GM12878 (cell line): ENCODE data around the gene CNTN2.

Experiments
- BHLHE40 ChIP-seq, 2 experiments: fragments of 450-650 bp in 1 of 2; IDR thresholded peaks; 2 replicates each; pipeline ENCODE4 v1.6.1; 2011 to 2017; ENCODE audit warnings: low read depth in 2 of 2, borderline replicate concordance in 1 of 2, improper control_type of control experiment in 1 of 2, low read length in 1 of 2, mild to moderate bottlenecking in 1 of 2
- EP300 ChIP-seq, 2 experiments: fragments of 150-350 bp in 1 of 2; IDR thresholded peaks; 2 replicates each; pipeline ENCODE4 v1.6.1; 2011 to 2012; ENCODE audit warnings: low read depth in 2 of 2, low read length in 2 of 2, borderline replicate concordance in 1 of 2, improper control_type of control experiment in 1 of 2, inconsistent platforms in 1 of 2; ENCODE audit not compliant: control insufficient read depth in 1 of 2
- POLR2AphosphoS5 ChIP-seq: IDR thresholded peaks from 2 replicates; pipeline ENCODE4 v1.6.1; 2011; ENCODE audit warnings: mild to moderate bottlenecking, low read length, inconsistent platforms
- SREBF2 ChIP-seq: IDR thresholded peaks from 2 replicates; pipeline ENCODE4 v1.6.1; 2012; ENCODE audit warnings: mild to moderate bottlenecking, low read length
- SUZ12 ChIP-seq: fragments of 200-600 bp; sonication (generic); IDR thresholded peaks from one replicate; pipeline ENCODE4 v1.6.1; 2018; ENCODE audit warnings: antibody characterized with exemption, mild to moderate bottlenecking; ENCODE audit not compliant: unreplicated experiment
- TF ChIP-seq, protein P1 (sequence below), 3 experiments: IDR thresholded peaks in 2 of 3; conservative IDR thresholded peaks in 1 of 3; 2 replicates each; pipeline ENCODE4 v1.5.1; 2011; ENCODE audit warnings: low read depth in 3 of 3, low read length in 3 of 3, mild to moderate bottlenecking in 3 of 3, control low read depth in 2 of 3, moderate library complexity in 2 of 3, inconsistent platforms in 1 of 3, mixed read lengths in 1 of 3; ENCODE audit not compliant: control insufficient read depth in 2 of 3, insufficient read depth in 1 of 3; ENCODE audit errors: extremely low read depth in 1 of 3
- TF ChIP-seq, protein P2 (sequence below): IDR thresholded peaks from 2 replicates; pipeline ENCODE4 v1.6.1; 2012; ENCODE audit warnings: mild to moderate bottlenecking, low read depth, low read length

DNA sequence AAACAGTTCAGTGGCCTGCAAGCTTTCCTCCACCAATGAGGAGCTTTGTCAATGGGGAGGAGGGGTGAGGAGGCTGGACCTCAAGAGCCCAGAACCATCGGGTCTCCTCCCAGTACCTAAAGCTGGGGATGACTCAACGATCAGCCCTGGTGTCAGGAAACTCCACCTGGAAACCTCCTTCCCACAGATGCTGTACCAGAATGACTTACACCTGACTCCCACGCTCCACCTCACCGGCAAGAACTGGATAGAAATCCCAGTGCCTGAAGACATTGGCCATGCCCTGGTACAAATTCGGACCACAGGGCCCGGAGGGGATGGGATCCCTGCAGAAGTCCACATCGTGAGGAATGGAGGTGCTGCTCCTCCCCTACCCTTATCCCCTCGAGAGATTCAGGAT is 29.9 kb downstream of the CNTN2 start:
- no peak for TF ChIP-seq SREBF2
- TF ChIP-seq, protein P1, sequence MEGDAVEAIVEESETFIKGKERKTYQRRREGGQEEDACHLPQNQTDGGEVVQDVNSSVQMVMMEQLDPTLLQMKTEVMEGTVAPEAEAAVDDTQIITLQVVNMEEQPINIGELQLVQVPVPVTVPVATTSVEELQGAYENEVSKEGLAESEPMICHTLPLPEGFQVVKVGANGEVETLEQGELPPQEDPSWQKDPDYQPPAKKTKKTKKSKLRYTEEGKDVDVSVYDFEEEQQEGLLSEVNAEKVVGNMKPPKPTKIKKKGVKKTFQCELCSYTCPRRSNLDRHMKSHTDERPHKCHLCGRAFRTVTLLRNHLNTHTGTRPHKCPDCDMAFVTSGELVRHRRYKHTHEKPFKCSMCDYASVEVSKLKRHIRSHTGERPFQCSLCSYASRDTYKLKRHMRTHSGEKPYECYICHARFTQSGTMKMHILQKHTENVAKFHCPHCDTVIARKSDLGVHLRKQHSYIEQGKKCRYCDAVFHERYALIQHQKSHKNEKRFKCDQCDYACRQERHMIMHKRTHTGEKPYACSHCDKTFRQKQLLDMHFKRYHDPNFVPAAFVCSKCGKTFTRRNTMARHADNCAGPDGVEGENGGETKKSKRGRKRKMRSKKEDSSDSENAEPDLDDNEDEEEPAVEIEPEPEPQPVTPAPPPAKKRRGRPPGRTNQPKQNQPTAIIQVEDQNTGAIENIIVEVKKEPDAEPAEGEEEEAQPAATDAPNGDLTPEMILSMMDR (IDR thresholded peaks at IDR 0.05 in 2 of 3, conservative IDR thresholded peaks at IDR 0.05 in 1 of 3; ENCODE audit: control insufficient read depth in 2 of 3, extremely low read depth in 1 of 3, insufficient read depth in 1 of 3, low read depth in 3 of 3, low read length in 3 of 3), result no peak
- TF ChIP-seq EP300 (IDR thresholded peaks at IDR 0.05; ENCODE audit: borderline replicate concordance in 1 of 2, control insufficient read depth in 1 of 2, low read depth in 2 of 2, low read length in 2 of 2), result no peak
- TF ChIP-seq BHLHE40 (IDR thresholded peaks at IDR 0.05; ENCODE audit: borderline replicate concordance in 1 of 2, low read depth in 2 of 2, low read length in 1 of 2), result no peak
- TF ChIP-seq, protein P2, sequence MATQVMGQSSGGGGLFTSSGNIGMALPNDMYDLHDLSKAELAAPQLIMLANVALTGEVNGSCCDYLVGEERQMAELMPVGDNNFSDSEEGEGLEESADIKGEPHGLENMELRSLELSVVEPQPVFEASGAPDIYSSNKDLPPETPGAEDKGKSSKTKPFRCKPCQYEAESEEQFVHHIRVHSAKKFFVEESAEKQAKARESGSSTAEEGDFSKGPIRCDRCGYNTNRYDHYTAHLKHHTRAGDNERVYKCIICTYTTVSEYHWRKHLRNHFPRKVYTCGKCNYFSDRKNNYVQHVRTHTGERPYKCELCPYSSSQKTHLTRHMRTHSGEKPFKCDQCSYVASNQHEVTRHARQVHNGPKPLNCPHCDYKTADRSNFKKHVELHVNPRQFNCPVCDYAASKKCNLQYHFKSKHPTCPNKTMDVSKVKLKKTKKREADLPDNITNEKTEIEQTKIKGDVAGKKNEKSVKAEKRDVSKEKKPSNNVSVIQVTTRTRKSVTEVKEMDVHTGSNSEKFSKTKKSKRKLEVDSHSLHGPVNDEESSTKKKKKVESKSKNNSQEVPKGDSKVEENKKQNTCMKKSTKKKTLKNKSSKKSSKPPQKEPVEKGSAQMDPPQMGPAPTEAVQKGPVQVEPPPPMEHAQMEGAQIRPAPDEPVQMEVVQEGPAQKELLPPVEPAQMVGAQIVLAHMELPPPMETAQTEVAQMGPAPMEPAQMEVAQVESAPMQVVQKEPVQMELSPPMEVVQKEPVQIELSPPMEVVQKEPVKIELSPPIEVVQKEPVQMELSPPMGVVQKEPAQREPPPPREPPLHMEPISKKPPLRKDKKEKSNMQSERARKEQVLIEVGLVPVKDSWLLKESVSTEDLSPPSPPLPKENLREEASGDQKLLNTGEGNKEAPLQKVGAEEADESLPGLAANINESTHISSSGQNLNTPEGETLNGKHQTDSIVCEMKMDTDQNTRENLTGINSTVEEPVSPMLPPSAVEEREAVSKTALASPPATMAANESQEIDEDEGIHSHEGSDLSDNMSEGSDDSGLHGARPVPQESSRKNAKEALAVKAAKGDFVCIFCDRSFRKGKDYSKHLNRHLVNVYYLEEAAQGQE, result no peak
- TF ChIP-seq POLR2AphosphoS5, result no peak
- no peak for TF ChIP-seq SUZ12
